NCI-H2196 treated with DMSO at 0.1 percent for 48 hours (cell line): ENCODE data around the gene GLIS2.
A peak's percentile ranks its signal among the peaks of the same experiment; 100 is the strongest.

Experiments
- DNase-seq: peaks from one replicate; lab custom pipeline; 2025; ENCODE audit not compliant: unreplicated experiment; lab: John Stamatoyannopoulos, UW

Gene GLIS2

GRCh38 chr16:4319454-4320421 lies 3.9 kb downstream of the GLIS2 start:
- no peak for DNase-seq

GRCh38 chr16:4320571-4321137 lies 4.8 kb downstream of the GLIS2 start:
- DNase-seq = no peak

GRCh38 chr16:4321286-4322120 lies 5.6 kb downstream of the GLIS2 start:
- DNase-seq = no peak

- DNase-seq = no peak
Observed at GRCh38 chr16:4322121-4323052, 6.5 kb downstream of the GLIS2 start.

GRCh38 chr16:4323071-4323844 lies 7.4 kb downstream of the GLIS2 start:
- no peak for DNase-seq

- no peak for DNase-seq
Observed at GRCh38 chr16:4323845-4324488, 8.1 kb downstream of the GLIS2 start.

GRCh38 chr16:4324492-4325252 lies 8.8 kb downstream of the GLIS2 start:
- DNase-seq = no peak

- DNase-seq = no peak
Observed at GRCh38 chr16:4325253-4325758, 9.4 kb downstream of the GLIS2 start.

DNA sequence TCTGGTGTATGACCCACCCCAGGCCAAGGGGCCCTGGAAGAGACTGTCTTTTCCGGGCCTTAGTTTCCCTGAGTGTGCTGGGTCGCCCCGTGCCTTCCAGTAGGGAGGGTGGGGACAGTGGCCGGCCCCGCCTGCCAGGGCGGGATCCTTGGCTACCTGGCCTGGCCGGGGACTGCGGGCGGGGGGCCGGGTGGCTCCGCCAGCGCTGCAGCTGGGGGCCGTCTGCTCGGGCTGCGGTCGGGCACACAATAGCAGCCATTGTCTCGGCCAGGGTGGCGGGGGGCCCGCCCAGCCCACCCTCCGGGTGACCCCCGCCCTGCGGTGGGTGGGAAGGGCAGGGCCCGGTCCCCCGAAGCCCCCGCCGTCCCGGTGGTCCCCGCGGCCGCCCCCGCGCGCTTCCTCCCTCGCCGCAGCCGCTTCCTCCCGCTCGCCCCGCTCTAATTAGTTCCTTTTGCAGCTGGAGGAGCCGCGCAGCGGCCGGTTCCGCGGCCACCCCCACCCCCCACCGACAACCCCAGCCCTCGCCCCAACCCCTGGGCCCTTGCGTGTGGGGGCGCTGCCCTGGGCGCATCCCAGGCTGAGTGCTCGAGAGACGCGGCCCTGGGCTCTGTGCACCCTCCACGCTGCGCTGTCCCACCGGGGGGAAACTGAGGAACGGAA lies 11.6 kb downstream of the GLIS2 start:
- DNase-seq = no peak

- no peak for DNase-seq
Observed at GRCh38 chr16:4328046-4328781, 12.3 kb downstream of the GLIS2 start.

GRCh38 chr16:4328782-4329775 lies 13.2 kb downstream of the GLIS2 start:
- no peak for DNase-seq

DNA sequence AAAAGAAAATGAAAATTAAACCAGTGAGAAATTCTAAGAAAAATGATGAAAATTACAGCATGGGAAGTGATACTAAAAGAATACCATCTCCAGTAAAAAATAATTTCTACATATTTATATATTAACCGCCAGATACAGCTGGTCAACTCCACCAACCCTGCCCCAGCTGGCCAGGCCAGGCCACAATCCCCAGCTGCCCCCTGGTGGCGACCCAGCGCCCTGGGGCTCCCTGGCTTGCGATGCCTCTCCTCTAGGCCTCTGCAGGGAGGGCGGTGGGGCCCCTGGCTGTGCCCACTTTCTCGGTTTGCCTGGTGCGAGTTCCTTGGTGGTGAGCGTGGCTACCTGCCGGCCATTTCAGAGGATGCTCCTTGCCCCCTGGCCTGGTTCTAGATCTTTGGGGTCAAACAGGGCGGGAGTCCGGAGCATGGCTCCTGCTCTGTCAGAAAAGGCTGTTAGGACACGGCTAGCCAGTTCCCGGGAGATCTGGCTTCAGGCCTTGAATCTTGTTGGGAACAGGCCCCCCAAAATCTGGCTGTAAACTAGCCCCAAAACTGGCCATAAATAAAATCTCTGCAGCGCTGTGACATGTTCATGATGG lies 14.5 kb downstream of the GLIS2 start:
- peak; percentile 28 for DNase-seq

GRCh38 chr16:4332083-4332482 lies 16.2 kb downstream of the GLIS2 start:
- no peak for DNase-seq

DNA sequence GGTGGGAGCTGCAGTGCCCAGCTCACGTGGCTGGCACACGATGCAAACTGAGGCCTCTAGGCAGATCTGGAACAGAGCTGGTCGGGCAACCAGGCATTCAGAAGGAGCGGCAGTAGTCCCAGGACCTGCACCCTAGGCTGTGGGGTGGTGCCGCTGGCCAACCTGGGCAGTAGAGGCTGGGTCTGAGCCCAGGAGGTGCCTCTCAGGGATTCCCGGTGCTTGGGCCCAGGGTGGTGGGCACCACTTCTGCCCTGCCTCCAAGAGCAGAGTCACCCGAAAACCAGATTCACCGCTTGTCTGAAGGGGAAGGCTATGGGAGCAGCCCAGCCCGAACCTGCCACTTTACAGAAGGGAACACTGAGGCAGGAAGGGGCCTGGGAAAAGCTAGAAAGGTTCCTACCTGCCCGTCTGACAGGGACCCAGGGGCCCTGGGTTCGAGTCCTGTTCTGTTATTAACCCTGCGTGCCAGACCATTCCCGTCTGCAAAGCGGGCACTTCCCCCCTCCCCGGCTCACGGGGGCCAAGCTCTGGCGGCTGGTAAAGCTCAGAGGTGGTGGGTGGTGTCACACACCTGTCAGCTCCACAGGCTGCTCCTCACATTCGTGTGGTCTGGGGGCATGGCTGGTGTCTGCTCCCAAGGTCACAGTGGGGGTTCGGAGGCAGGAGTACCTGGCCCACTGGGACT lies 16.9 kb downstream of the GLIS2 start:
- DNase-seq = no peak

GRCh38 chr16:4333308-4333638 lies 17.4 kb downstream of the GLIS2 start:
- DNase-seq = no peak
